Prostate gland (tissue), 2 donors: ENCODE measurements around the gene IGF2BP3.

Source experiments
- CTCF ChIP-seq, 4 experiments: fragments of 200-600 bp in 2 of 4; fragments of 450-650 bp in 2 of 4; sonication (generic) in 2 of 4; IDR thresholded peaks; 1 replicate in 3 of 4; 2 replicates in 1 of 4; pipeline ENCODE4 v1.5.1; 2016 to 2019; ENCODE audit warnings: antibody characterized with exemption in 4 of 4, mild to moderate bottlenecking in 2 of 4, moderate library complexity in 2 of 4
- POLR2A ChIP-seq: fragments of 450-650 bp; IDR thresholded peaks from one replicate; pipeline ENCODE4 v1.6.1; 2016; ENCODE audit warnings: antibody characterized with exemption, mild to moderate bottlenecking

GRCh38 chr7:23514755-23515154 lies 44.5 kb upstream of the IGF2BP3 start:
- no peak for TF ChIP-seq POLR2A
- no peak for TF ChIP-seq CTCF (IDR thresholded peaks at IDR 0.05)
